ENCODE data around the gene MTG2. TPM values are rescaled to one million over a fixed set of nuclear protein-coding genes. Genes with fewer than 3 reads are reported as not detected.

Gene MTG2
- total and polyA plus RNA-seq, 4 experiments from 2014 or later = 15.9 to 50.7 (median 36.2) TPM

DNA sequence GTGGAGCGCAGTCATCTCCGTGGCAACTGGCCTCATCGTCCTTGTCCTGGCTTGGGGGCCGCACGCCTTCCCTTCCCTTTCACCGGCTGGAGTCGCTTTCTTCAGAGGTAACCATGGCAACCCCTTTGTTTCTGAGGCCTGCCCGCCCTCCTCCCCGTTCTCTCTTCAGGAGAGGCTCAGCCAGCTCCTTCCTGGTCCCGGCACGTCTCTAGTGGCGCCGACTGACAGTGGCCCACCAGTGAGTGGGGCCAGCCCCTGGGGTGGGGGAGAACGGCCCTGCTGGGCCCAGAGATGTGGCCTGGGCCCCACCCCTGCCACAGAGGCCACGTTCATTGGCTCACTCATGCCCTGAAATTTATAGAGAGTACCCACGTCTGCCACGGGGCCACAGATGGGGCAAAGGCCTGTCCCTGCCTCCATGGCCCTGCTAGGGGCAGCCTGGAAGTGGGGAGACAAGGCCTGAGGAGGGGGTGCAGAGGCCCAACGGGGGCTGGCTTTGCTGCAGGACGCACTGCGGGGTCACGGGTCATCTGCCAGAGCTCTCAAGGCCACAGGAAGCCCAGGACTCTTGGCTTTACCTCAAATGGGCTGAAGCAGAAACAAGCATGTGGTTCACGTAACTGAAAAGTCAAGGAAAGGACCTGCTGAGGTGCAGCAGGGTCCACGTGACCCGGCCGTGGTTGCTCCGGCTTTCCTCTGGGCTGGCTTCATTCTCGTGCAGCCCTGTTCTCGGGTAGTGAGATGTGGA is 54.1 kb downstream of the MTG2 start:
- DNase-seq = peak in 1 of 5 donors; percentile 30
- intact Hi-C loops (cut with micrococcal nuclease) = loop anchor here (5.0 kb wide), 1 partner anchor 170 kb away; the partner anchor contains the start of gene TAF4
- Mint-ChIP-seq H3K36me3 (peaks cover 6 to 8% of the 10 kb centered on the region in 2 donors), H3K27me3 (peaks cover 0 to 7% of the 10 kb centered on the region in 2 donors), H3K27ac (peak overlapping the region in 2 of 7 donors; percentile 84 to 96), H3K9me3 (no peaks in the 10 kb centered on the region), H3K4me3 (no peak overlapping the region), H3K4me1 (peaks cover 21 to 41% (median 30%) of the 10 kb centered on the region in 4 donors)
- Histone ChIP-seq H3K4me1 (ENCODE audit: insufficient read depth, low read length) (peaks cover 31% of the 10 kb centered on the region), H3K27me3 (ENCODE audit: insufficient read depth, low read length) (no peaks in the 10 kb centered on the region), H3K9me3 (ENCODE audit: control insufficient read depth in 1 of 2, low read length in 2 of 2) (no peaks in the 10 kb centered on the region), H3K4me3 (ENCODE audit: low read length in 2 of 2) (no peak overlapping the region), H3K36me3 (ENCODE audit: insufficient read depth, low read length) (no peaks in the 10 kb centered on the region), H3K27ac (ENCODE audit: low read depth, low read length) (peak overlapping the region; percentile 69)
- ChIA-PET CTCF (ENCODE audit: partially characterized antibody) (no interaction called here), POLR2A (ENCODE audit: partially characterized antibody) (interaction anchor here (1.0 to 2.1 kb wide), 4 partner anchors 54 to 170 kb away, joined by 3 to 10 read pairs (median 6); partner anchors contain the start of genes ADRM1, MTG2 and TAF4)

DNA sequence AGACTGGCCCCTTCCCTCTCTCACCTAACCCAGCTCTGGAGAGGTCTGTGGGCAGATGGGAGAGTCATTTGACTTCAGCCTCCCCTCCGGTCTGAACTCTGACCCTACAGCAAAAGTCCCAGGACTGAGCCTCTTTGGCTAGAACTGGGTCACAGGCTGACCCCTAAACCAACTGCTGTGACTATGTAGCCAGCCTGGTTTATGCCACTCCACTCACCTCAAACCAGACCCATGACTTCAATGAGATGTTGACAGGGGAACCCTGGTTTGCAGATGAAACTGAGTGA is 54.6 kb downstream of the MTG2 start:
- Histone ChIP-seq H3K9me3 (ENCODE audit: control insufficient read depth in 1 of 2, low read length in 2 of 2) (no peaks in the 10 kb centered on the region), H3K4me3 (ENCODE audit: low read length in 2 of 2) (peak overlapping the region in 1 of 2 donors; percentile 6), H3K36me3 (ENCODE audit: insufficient read depth, low read length) (peaks cover 3% of the 10 kb centered on the region), H3K27me3 (ENCODE audit: insufficient read depth, low read length) (no peaks in the 10 kb centered on the region), H3K27ac (ENCODE audit: low read depth, low read length) (peak overlapping the region; percentile 69), H3K4me1 (ENCODE audit: insufficient read depth, low read length) (peaks cover 36% of the 10 kb centered on the region)
- H3K4me1 Mint-ChIP-seq = peaks cover 22 to 46% (median 34%) of the 10 kb centered on the region in 4 donors
- ChIA-PET CTCF (ENCODE audit: partially characterized antibody) (no interaction called here), POLR2A (ENCODE audit: partially characterized antibody) (interaction anchor here (1.2 to 2.1 kb wide), 4 partner anchors 55 to 171 kb away, joined by 4 to 10 read pairs (median 6); partner anchors contain the start of genes ADRM1, MTG2, RPS21 and TAF4)
- peaks cover 8 to 13% of the 10 kb centered on the region in 2 donors for H3K36me3 Mint-ChIP-seq
- no peak for DNase-seq
- H3K27me3 Mint-ChIP-seq = peaks cover 0 to 7% of the 10 kb centered on the region in 2 donors
- peak overlapping the region; percentile 71 to 88 (median 78) for H3K4me3 Mint-ChIP-seq
- no peaks in the 10 kb centered on the region for H3K9me3 Mint-ChIP-seq
- H3K27ac Mint-ChIP-seq = peak overlapping the region; percentile 84 to 97 (median 95)
- intact Hi-C loops (cut with micrococcal nuclease) = loop anchor here (5.0 kb wide), 1 partner anchor 170 kb away; the partner anchor contains the start of gene TAF4

DNA sequence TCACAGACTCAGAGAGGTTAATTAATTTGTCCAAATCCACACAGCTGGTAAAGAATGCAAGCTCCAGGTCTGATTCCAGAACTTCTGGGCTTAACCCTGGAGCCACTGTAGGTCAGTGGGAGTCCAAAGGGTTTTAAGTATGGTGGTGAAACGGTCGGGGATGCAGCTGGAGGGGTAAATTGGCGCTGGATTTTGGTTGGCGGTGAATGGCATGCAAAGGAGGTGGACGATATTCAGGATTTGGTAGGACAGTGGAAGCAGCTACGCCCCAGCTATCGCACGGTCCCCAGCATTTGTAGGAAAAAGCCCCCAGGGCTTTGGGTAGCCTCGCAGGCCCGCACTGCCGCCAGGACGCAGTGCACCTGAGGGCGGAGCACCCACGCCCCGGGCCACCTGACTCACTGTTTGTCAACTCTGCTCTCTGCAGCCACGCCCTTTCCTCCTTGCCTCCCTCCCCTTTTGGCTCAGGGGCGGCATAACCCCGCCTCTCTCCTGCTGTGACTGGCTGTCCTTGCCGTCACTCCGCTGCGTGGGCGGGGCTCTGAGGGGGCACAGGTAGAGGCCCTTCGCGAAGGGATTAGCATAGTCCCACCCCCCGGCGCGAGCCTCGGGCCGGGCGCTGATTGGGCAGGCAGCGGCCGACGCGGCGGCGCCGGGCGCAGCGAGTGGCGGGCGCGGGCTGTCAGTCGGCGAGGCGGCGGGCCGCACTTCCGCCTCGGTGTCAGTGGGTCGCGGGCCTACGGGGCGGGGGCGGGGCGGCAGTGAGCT is 55.2 kb downstream of the MTG2 start, which contains the start of gene OSBPL2:
Gene OSBPL2, plus strand, starts transcription at position 721 of the 768 bp plus-strand sequence. CDS start 17,664 bp downstream, outside the sequence.
- peaks cover 26 to 51% (median 39%) of the 10 kb centered on the region in 4 donors for H3K4me1 Mint-ChIP-seq

DNA sequence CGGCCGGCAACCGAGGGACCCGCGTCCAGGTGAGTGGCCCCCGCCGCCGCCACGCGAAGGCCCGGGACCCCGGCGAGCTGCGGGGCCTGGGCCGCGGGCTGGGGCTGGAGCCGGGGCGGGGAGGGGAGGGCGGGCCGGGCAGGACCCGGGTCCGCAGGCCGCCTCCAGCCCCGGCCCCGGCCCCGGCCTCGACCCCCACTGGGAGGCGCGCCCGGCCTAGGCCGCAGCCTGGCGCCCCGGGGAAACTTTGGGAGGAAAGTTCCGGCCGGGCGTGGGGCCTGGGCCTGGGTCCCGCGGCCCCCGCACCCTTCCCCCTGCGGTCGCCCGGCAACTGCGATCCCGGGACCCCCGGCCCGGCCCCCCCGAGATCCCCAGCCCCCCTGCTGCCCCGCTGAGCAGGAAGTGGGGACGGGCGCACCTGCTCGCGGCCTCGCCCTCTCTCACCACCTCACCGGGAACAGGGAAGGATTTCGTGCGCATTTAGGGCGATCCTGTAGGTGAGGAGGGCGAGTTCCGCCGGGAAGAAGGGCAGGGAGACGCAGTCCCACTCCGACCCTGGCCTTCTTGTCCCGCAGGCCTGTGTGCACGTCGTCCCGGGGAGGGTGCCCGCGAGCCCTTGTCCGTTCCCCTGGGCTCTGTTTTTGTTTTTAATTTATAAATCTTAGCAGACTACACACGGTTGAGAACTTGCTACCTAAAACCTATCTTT is 55.9 kb downstream of the MTG2 start:
- H3K4me3 ChIP-seq (ENCODE audit: low read length in 2 of 2) = peak overlapping the region; percentile 62 to 65
- peaks cover 0 to 6% of the 10 kb centered on the region in 2 donors for H3K27me3 Mint-ChIP-seq
- intact Hi-C loops (cut with micrococcal nuclease) = loop anchor here (1.0 to 5.0 kb wide), 5 partner anchors 18 to 171 kb away; partner anchors contain the start of genes ADRM1, HRH3, PSMA7 and SS18L1
- peaks cover 38% of the 10 kb centered on the region for H3K4me1 ChIP-seq (ENCODE audit: insufficient read depth, low read length)
- H3K27ac ChIP-seq (ENCODE audit: low read depth, low read length) = peak overlapping the region; percentile 52
- H3K27ac Mint-ChIP-seq = peak overlapping the region; percentile 75 to 94 (median 85)
- peaks cover 26 to 52% (median 39%) of the 10 kb centered on the region in 4 donors for H3K4me1 Mint-ChIP-seq
- H3K9me3 Mint-ChIP-seq = no peaks in the 10 kb centered on the region
- peaks cover 13 to 16% of the 10 kb centered on the region in 2 donors for H3K36me3 Mint-ChIP-seq
- DNase-seq = peak in 2 of 5 donors; percentile 9 to 17
- CTCF ChIA-PET (ENCODE audit: partially characterized antibody) = no interaction called here
- H3K36me3 ChIP-seq (ENCODE audit: insufficient read depth, low read length) = peaks cover 7% of the 10 kb centered on the region
- POLR2A ChIA-PET (ENCODE audit: partially characterized antibody) = interaction anchor here (1.2 to 2.1 kb wide), 4 partner anchors 56 to 172 kb away, joined by 4 to 10 read pairs (median 6); partner anchors contain the start of genes ADRM1, MTG2, RPS21 and TAF4
- H3K4me3 Mint-ChIP-seq = peak overlapping the region; percentile 80 to 88 (median 85)
- H3K9me3 ChIP-seq (ENCODE audit: control insufficient read depth in 1 of 2, low read length in 2 of 2) = no peaks in the 10 kb centered on the region
- H3K27me3 ChIP-seq (ENCODE audit: insufficient read depth, low read length) = no peaks in the 10 kb centered on the region

More for the DNA sequence above, 55.2 kb downstream of the MTG2 start, which contains the start of gene OSBPL2:
- Mint-ChIP-seq H3K27ac (peak within 1 kb of the TSS; percentile 84 to 97 (median 95)), H3K9me3 (no peaks in the 10 kb centered on the region), H3K4me3 (peak within 1 kb of the TSS; percentile 82 to 88 (median 86)), H3K36me3 (peaks cover 13 to 16% of the 10 kb centered on the region in 2 donors), H3K27me3 (peaks cover 0 to 7% of the 10 kb centered on the region in 2 donors)
- peaks cover 7% of the 10 kb centered on the region for H3K36me3 ChIP-seq (ENCODE audit: insufficient read depth, low read length)
- CTCF ChIA-PET (ENCODE audit: partially characterized antibody) = no interaction called here
- intact Hi-C loops (cut with micrococcal nuclease) = loop anchor here (1.0 to 5.0 kb wide), 5 partner anchors 18 to 171 kb away; partner anchors contain the start of genes ADRM1, HRH3, PSMA7 and SS18L1
- H3K27me3 ChIP-seq (ENCODE audit: insufficient read depth, low read length) = no peaks in the 10 kb centered on the region
- no peaks in the 10 kb centered on the region for H3K9me3 ChIP-seq (ENCODE audit: control insufficient read depth in 1 of 2, low read length in 2 of 2)
- peak within 1 kb of the TSS; percentile 69 for H3K27ac ChIP-seq (ENCODE audit: low read depth, low read length)
- peak; percentile 100 for DNase-seq
- peaks cover 38% of the 10 kb centered on the region for H3K4me1 ChIP-seq (ENCODE audit: insufficient read depth, low read length)
- POLR2A ChIA-PET (ENCODE audit: partially characterized antibody) = interaction anchor here (1.2 to 2.1 kb wide), 4 partner anchors 55 to 171 kb away, joined by 4 to 10 read pairs (median 6); partner anchors contain the start of genes ADRM1, MTG2, RPS21 and TAF4
- H3K4me3 ChIP-seq (ENCODE audit: low read length in 2 of 2) = peak within 1 kb of the TSS; percentile 62 to 65

DNA sequence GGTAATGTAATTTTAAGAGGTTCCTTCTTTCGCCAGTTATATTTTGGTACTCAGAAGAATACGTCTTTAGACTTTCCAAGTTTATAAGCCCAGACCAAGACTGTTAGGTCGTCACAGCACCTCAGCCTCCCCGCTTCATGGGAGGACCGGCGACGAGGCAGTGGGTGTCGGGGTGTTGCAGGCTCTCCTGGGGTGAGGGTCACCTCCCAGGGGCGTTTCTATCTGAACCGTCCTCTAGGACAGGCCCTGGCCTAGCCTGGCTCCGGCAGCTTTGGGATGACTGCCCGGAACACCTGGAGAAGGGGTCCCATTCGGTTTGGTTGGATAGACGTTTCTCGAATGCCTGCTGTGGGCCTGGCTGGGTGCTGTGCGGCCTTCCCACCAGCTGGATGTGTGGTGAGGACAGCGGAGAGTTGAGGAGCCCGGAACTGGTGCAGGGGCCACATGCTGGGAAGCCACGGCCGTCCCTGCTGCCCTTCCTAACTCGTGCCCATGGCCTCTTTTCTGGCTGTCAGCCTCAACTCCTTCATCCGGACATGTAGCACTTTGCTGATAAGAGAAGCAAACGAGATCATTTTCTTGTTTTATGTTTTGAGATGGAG is 56.6 kb downstream of the MTG2 start:
- intact Hi-C loops (cut with micrococcal nuclease) = loop anchor here (5.0 kb wide), 1 partner anchor 172 kb away; the partner anchor contains the start of gene TAF4
- Mint-ChIP-seq H3K4me1 (peaks cover 27 to 54% (median 41%) of the 10 kb centered on the region in 4 donors), H3K27me3 (peaks cover 0 to 5% of the 10 kb centered on the region in 2 donors), H3K4me3 (peak overlapping the region; percentile 80 to 88 (median 85)), H3K27ac (peak overlapping the region; percentile 69 to 94 (median 85)), H3K36me3 (peaks cover 13 to 16% of the 10 kb centered on the region in 2 donors), H3K9me3 (no peaks in the 10 kb centered on the region)
- CTCF ChIA-PET (ENCODE audit: partially characterized antibody) = no interaction called here
- POLR2A ChIA-PET (ENCODE audit: partially characterized antibody) = interaction anchor here (2.1 kb wide), 1 partner anchor 173 kb away, joined by 10 read pairs; the partner anchor contains the start of gene TAF4
- Histone ChIP-seq H3K4me1 (ENCODE audit: insufficient read depth, low read length) (peaks cover 38% of the 10 kb centered on the region), H3K27me3 (ENCODE audit: insufficient read depth, low read length) (no peaks in the 10 kb centered on the region), H3K36me3 (ENCODE audit: insufficient read depth, low read length) (peaks cover 7% of the 10 kb centered on the region), H3K4me3 (ENCODE audit: low read length in 2 of 2) (peak overlapping the region; percentile 62 to 65), H3K27ac (ENCODE audit: low read depth, low read length) (peak overlapping the region; percentile 52), H3K9me3 (ENCODE audit: control insufficient read depth in 1 of 2, low read length in 2 of 2) (no peaks in the 10 kb centered on the region)
- DNase-seq = no peak

DNA sequence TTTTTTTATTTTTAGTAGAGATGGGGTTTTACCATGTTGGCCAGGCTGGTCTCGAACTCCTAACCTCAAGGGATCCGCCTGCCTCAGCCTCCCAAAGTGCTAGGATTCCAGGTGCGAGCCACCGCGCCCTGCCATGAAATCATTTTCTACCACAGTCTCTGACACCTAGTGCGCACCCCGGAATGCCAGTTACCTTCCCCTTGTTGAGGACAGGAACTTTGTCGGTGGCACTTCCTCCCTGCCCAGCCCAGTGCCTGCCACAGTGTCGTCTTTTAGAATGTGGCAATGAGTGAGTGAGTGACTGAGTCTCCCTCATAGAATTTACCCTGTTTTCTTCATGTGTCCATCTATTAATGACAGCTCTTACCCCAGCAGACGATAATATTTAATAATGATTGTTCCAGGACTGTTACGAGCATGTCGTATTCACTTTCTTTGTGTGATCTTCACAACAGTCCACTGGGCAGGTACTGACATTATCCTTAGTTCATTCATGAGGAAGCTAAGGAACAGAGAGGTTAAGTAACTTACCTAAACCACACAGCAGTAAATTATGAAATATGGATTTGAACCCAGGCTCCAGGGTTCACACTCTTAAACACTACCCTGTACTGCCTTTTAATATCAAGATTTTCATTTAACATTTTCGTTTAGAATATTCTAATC is 57.3 kb downstream of the MTG2 start:
- peak overlapping the region in 5 of 7 donors; percentile 11 to 88 (median 25) for H3K27ac Mint-ChIP-seq
- no peaks in the 10 kb centered on the region for H3K9me3 Mint-ChIP-seq
- peaks cover 38% of the 10 kb centered on the region for H3K4me1 ChIP-seq (ENCODE audit: insufficient read depth, low read length)
- H3K27ac ChIP-seq (ENCODE audit: low read depth, low read length) = no peak overlapping the region
- DNase-seq = no peak
- no peaks in the 10 kb centered on the region for H3K27me3 ChIP-seq (ENCODE audit: insufficient read depth, low read length)
- intact Hi-C loops (cut with micrococcal nuclease) = no loop called here
- H3K4me1 Mint-ChIP-seq = peaks cover 27 to 61% (median 43%) of the 10 kb centered on the region in 4 donors
- H3K27me3 Mint-ChIP-seq = peaks cover 0 to 3% of the 10 kb centered on the region in 2 donors
- CTCF ChIA-PET (ENCODE audit: partially characterized antibody) = no interaction called here
- peaks cover 13 to 16% of the 10 kb centered on the region in 2 donors for H3K36me3 Mint-ChIP-seq
- no peaks in the 10 kb centered on the region for H3K9me3 ChIP-seq (ENCODE audit: control insufficient read depth in 1 of 2, low read length in 2 of 2)
- peaks cover 7% of the 10 kb centered on the region for H3K36me3 ChIP-seq (ENCODE audit: insufficient read depth, low read length)
- POLR2A ChIA-PET (ENCODE audit: partially characterized antibody) = no interaction called here
- no peak overlapping the region for H3K4me3 ChIP-seq (ENCODE audit: low read length in 2 of 2)
- peak overlapping the region; percentile 80 to 88 (median 85) for H3K4me3 Mint-ChIP-seq

Measured in CD4-positive, alpha-beta memory T cell (primary cell).